Hematopoietic multipotent progenitor cell treated with erythropoietin and hydrocortisone succinate and interleukin-3 and kit ligand, for 6 days (in vitro differentiated cells): ENCODE measurements around the gene RYR3.

Experiments
- DNase-seq: peaks from one replicate; pipeline ENCODE4 v3.0.0-alpha.2; 2015

Gene RYR3

DNA sequence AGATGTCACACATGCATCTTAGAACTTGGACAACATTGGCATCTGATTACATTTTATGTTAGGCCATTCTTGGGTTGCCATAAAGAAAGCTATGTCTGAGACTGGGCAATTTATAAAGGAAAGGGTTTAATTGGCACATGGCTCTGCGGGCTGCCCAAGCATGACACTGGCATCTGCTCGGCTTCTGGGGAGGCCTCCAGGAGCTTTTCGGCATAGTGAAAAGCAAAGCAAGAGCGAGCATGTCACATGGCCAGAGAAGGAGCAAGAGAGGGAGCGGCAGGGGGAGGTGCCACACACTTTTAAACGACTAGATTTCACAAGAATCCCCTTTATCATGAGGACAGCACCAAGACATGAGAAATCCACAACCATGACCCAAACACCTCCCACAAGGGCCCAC is 11.3 kb downstream of the RYR3 start:
- no peak for DNase-seq

- no peak for DNase-seq
These were observed 13.8 kb downstream of the RYR3 start for GRCh38 chr15:33324609-33325008.

GRCh38 chr15:33326908-33327307 is 16.1 kb downstream of the RYR3 start:
- DNase-seq = no peak

GRCh38 chr15:33328106-33328505 is 17.3 kb downstream of the RYR3 start:
- DNase-seq = peak; percentile 60

- no peak for DNase-seq
These were observed 18.7 kb downstream of the RYR3 start for GRCh38 chr15:33329457-33329856.

DNA sequence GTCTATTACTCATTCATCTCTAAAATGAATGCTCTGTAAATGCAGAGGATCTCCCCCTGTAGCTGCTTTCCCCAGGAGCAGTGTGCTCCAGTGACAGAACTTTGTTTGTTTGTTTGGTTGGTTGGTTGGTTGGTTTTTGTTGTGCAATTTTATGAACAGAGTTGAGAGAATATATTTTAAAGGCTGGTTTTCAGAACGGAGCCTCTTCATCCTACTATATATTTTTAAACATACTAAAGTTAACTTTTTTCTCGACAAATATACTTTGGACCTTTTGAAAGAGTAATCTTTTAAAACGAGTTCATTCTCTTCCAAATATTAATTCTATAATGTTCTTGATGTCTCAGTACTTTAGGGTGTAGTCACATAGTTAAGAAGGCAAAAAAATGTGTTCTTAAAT is 20.2 kb downstream of the RYR3 start:
- no peak for DNase-seq

- no peak for DNase-seq
These were observed 31.2 kb downstream of the RYR3 start for GRCh38 chr15:33341953-33342352.

GRCh38 chr15:33343275-33343674 is 32.5 kb downstream of the RYR3 start:
- DNase-seq = no peak

GRCh38 chr15:33344111-33344510 is 33.3 kb downstream of the RYR3 start:
- no peak for DNase-seq

DNA sequence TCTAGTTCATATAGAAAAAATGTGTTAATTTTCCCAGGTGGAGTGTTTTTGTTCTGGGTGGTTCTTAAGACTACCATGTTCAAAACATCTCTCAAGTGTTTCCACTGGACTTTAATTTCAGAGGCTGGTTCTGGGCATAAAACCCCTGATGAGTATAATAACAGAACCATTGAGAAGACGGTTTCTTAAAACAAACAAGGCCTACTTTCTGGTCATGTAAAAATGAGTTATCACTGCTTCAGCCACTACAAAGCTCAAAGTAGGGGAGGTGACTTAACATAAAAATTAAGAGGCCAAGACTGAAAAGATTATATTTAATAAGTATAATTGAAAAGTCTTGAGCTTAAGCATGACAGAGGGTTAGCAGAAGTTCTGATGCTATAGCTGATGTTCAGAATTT is 33.8 kb downstream of the RYR3 start:
- DNase-seq = no peak

DNA sequence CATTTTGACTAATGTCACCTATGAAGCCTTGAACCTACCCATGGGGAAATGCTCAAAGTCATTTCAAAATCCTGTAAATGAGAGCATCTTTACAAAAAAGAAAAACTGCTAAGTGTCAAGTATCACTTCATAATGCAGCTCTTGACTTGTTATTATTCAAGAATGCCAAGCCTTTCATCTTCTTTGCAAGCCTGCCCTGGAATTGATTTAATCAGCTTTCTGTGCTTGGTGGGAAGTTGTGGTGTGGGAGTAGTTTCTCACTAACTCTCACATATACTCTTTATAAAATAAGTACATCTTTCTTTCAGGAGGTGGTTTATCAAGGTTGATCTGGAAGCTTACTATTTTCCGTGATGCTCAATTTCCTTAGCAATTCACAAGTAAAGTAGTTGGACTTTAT is 43.6 kb downstream of the RYR3 start:
- DNase-seq = no peak

DNA sequence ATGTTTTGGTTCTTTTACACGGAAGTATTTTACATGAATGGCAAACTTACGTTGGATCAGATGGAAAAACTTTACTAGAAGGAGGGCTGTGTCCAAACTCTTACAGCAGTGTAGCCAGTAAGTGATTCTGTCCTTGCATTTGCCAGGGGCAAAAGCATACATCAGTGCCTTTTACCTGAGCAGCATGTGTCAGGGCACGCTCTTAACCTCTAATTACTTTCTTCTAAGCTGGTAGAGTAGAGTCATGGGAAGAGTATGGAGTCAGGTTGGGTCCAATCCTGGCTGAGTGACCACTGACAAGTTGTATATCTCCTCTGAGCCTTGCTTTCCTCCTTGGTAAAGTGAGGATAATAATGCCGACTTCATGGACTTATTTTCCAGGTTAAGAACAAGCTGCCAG is 47.1 kb downstream of the RYR3 start:
- no peak for DNase-seq

DNA sequence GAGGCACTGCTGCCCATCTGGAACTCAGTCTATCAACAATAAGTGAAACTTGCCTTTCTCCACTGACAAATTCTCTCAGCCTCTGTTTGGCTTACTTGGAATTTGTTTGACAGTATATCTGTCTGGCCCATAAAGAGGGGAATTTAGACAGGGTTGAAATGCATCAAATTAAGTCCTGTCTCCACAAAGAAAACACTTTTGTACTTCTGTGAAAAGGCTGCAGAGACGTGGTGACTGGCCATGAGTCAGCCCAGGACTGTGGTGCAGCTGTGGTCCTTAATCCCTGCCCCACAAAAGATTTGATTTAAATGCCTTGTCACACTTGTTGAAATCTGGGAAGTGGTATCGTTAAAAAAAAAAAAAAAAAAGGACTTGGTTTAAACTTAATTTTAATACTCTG is 47.5 kb downstream of the RYR3 start:
- DNase-seq = no peak

DNA sequence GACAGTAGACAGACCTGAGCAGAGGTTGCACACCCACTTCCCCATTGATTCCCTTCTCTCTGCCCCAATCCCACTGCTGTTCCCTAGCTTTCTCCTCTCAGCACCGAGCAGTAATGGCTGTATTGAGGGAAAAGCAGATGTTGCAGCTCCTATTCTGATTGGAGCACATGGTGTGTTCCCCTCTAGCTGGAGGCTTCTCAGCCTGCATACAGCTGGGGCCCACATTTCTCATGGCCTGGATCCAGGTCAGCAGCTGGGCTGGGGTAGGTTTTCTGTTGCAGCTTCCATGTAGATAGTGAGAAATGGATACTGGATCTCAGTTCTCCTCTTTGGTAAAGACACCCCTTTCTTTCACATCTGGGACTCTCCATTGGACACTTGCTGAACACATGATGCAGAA is 50.1 kb downstream of the RYR3 start:
- no peak for DNase-seq

GRCh38 chr15:33369941-33370622 is 59.3 kb downstream of the RYR3 start:
- no peak for DNase-seq

DNA sequence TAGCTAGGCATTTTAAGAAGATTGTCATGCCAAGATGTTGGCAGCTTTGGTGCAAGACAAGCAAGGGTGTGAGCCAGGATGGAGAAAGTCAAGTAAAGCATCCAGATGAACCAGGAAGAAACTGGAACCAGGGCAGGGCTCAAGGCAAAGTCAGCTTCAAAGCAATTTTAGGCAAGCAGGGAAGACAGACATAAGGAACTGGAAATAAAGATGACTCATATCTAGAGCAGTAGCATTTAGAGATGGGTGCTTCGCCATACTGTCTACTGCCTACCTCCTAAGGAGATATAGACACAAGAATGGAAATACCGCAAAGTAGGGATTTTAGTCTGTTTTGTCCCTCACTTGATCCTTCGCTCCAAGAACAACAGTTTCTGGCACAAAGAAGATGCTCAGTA is 59.9 kb downstream of the RYR3 start:
- DNase-seq = no peak

DNA sequence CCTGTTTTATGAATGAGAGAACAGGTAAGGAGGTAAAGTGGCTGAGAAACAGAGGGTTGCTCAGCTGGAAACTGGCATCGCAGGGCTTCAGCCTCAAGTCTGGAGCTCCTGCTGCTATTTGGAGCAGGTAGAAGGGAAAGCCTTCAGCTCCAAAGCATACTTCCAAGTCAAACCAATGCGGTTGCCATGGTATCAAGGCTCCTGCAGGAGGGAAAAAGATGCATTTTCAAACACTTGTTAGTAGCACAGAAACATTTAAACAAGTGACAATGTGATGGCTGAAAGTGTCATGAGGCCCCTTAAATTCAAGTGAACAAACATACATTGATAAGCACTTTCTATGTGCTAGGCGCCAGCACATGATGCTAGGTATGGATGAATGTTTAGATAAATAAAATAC is 60.4 kb downstream of the RYR3 start:
- no peak for DNase-seq

- no peak for DNase-seq
These were observed 63.6 kb downstream of the RYR3 start for GRCh38 chr15:33374226-33374914.

GRCh38 chr15:33375236-33375635 is 64.5 kb downstream of the RYR3 start:
- peak; percentile 30 for DNase-seq

GRCh38 chr15:33377204-33377603 is 66.4 kb downstream of the RYR3 start:
- DNase-seq = peak; percentile 89

- peak; percentile 39 for DNase-seq
These were observed 68.2 kb downstream of the RYR3 start for GRCh38 chr15:33378866-33379480.

GRCh38 chr15:33380406-33380805 is 69.6 kb downstream of the RYR3 start:
- DNase-seq = no peak

- DNase-seq = no peak
These were observed 71.7 kb downstream of the RYR3 start for GRCh38 chr15:33382491-33382890.

DNA sequence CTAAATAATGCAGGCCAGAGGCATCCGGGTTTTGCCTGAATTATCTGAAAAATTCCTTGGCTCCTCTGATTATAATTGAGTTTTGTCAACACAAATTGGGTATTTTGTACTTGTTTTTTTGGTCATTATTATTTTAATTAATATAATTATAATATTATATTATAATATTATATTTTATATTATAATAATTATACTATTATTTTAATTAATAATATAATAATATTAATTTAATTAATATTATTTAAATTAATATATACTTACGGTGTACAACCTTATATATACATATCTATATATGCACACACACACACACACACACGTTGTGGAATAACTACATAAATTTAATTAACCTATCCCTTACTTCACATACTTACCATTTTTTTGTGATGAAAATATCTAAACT is 73.5 kb downstream of the RYR3 start:
- DNase-seq = no peak

DNA sequence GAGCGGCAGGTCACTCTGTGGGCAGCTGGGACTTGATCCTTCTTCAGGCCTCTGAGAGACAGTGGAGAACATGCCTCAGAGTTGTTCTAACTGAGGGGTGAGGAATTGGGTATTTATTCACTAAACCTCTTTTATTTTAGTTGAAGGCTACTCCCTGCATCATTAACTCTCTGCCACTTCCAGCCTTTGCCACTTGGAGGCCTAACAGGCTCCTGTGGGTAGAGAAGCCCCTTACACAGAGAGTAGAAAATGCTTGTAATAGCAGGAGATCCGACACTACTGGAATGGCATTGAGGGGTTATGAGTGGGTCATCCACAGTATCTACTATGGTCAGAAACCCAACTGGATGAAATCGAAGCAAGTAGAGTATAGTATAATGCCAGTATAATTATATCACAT is 81.7 kb downstream of the RYR3 start:
- DNase-seq = no peak
